ENCODE data around the gene CHD2.

CHD2 gene

DNA sequence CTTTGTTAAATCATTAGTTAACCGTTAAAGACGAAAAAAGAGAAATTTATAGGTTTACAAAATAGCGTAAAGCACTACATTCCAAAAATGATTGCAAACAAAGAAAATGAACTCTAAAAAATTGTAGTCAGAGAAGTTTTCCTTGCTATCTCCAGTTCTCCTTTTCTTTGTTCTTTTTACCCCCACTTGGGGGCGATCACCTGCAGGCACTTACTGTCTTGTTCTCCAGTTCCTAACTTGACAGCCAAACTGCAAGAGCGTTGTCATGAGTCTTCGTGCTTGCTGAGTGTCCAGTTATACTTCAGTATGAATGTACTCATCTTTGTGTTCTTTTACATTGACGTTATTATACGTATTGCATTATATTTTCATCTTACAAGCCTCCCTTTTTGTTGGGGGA is 54.5 kb downstream of the CHD2 start:
- no peak for DNase-seq (ENCODE audit: extremely low read depth in 1 of 2, low read depth in 1 of 2)

DNA sequence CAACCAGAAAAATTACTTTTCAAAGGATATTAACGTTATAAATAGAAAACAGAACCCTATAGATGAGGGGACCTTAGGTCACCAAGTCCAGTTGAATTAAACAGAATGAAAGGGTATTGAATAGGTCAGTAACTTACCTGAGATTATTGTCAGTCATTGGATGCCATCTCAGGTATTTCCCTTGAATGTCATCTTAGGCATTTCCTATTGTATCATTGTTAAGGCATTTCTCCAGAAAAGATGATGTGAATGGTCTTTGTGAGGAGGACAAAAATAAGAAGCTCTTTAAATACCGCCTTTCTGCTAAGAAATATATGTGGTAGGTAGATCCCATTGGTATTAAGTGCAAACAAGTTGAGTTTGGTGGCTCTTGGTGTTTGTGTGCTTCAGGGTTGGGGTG is 55.6 kb downstream of the CHD2 start:
- no peak for DNase-seq (ENCODE audit: extremely low read depth in 1 of 2, low read depth in 1 of 2)

DNA sequence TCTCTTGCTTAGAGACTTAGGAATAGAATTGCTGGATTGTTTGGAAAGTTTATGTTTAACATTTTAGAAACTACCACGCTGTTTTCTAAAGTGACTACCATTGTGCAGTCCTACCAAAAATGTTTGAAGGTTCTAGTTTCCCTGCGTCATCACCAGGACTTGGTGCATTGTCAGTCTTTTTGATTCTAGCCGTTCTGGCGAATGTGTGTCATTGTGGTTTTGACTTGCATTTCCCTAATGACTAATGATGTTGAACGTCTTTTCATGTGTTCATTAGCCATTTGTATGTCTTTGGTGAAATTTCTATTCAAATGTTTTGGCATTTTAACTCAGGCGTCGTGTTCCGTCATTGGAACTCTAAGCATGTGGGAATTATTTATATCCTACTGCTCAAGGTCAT is 58.0 kb downstream of the CHD2 start:
- DNase-seq (ENCODE audit: extremely low read depth in 1 of 2, low read depth in 1 of 2): peak in 1 of 2 donors; percentile 16

DNA sequence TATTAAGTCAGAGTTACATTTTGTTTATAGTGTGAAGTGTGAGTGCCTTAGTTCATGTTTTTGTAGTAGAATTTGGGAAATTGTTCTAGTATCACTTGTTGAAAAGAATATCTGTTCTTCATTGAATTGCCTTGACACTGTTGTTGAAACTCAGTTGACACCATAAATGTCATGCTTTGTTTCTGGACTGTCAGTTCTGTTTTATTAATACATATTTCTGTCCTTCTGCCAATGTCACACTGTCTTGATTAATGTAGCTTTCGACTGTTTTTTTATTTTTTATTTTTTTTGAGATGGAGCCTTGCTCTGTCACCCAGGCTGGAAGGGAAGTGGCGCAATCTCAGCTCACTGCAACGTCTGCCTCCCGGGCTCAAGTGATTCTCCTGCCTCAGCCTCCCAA is 59.1 kb downstream of the CHD2 start:
- no peak for DNase-seq (ENCODE audit: extremely low read depth in 1 of 2, low read depth in 1 of 2)

DNA sequence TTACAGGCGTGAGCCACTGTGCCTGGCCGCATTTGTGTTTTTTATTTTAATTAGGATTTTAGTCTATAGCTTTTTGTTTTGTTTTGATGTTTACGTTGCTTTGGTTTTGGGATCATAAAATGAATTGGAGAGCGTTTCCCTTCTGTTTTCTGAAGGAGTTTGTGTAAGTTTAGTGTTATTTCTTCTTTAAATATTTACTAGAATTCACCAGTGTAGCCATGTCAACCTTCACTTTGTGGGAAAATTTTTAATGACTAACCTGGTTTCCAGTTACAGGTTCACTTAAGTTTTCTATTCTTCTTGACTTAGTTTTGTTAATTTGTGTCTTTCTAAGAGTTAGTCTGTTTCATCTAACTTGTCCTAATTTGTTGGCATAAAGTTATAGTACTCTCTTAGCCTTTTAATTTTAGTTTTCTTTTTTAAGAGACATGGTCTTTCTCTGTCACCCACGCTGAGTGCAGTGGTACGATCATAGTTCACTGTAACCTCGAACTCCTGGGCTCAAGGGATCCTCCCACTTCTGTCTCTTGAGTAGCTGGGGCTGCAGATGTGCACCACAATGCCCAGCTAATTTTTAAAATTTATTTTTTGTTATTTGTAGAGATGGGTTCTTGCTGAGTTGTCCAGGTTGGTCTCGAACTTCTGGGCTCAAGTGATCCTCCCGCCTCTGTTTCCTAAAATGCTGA is 61.0 kb downstream of the CHD2 start:
- no peak for DNase-seq (ENCODE audit: extremely low read depth in 1 of 2, low read depth in 1 of 2)

DNA sequence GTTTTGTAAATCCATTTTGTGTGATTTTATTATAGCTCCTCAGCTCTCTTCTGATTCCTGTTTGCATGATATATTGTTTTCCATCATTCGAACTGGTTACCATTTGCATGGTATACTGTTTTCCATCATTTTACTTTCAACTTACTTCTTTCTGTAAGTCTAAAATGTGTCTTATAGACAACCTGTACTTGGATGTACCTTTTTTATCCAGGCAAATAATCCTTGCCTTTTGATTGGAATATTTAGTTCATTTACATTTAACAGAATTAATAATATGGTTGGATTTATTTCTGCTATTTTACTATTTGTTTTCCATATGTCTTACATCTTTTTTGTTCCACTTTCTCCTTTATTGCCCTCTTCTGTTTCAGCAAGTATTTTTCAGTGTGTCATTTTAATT is 62.8 kb downstream of the CHD2 start:
- DNase-seq (ENCODE audit: extremely low read depth in 1 of 2, low read depth in 1 of 2): no peak

DNA sequence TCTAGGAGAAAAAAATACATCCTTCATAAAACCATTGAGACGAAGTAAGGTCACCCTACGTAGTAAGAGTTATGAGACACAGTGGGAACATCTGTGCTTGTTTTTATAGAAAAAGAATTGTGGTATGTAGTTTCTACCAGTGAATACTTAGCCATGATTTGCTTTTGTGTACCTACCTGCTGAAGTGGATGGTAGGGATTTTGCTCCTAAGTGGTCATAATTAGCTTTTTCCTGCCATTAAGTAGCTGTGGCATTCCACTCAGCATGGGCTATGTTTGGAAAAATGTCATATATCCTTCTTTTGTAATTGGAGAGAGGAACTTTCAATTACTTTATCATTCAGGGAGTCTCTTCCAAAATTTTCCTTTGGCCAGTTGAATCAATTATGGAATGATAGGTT is 63.7 kb downstream of the CHD2 start:
- no peak for DNase-seq (ENCODE audit: extremely low read depth in 1 of 2, low read depth in 1 of 2)

DNA sequence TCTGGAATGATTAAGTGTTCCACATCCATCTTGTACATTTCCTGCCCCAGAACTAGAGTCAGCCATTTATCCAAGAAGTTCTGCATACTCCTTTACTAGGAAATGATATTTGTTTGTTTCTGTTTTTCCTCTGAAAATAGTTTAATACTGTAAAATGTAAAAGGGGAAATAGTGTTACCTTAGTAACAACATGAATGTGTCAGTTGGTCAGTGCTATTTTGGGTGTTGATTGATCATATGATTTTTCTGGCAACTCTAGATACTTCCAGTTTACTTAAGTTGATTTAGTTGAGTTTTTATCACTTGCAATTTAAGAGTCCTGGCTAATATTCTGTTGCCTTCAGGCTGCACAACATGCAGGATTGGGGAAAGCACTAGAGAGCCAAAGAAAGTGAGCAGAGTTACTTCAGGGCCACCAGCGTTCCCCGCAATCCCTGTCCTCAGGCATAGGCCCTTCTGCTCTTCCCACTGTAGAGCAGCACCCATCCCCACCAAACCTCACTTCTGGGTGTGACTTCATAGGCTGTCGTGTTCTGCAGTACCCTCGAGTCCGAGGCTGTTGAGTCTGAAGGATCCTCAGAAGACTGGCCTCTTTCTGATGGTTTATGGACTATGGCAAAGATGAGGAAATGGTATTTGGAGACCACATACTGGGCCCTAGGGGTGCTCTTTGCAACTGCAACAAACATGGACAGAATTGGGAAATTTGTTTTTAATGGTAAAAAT is 69.0 kb downstream of the CHD2 start:
- DNase-seq (ENCODE audit: extremely low read depth in 1 of 2, low read depth in 1 of 2): no peak

DNA sequence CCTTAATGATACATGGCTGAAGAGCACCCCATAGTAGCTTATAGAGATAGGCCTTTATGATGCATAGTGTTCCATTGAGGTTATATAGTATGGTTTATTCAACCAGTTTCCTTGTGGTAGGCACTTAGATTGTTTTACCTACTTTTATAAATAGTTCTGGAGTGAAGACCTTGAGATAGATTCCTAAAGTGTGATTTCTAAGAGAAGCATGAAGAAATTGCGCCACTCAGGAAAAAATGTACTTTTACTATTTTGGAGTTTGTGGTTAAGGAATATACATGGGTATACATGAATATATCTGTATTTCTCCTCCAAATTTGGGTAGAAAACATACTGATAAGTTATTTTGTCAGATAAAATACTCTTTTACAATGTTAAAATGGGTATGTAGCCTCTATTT is 70.5 kb downstream of the CHD2 start:
- DNase-seq (ENCODE audit: extremely low read depth in 1 of 2, low read depth in 1 of 2): no peak

DNA sequence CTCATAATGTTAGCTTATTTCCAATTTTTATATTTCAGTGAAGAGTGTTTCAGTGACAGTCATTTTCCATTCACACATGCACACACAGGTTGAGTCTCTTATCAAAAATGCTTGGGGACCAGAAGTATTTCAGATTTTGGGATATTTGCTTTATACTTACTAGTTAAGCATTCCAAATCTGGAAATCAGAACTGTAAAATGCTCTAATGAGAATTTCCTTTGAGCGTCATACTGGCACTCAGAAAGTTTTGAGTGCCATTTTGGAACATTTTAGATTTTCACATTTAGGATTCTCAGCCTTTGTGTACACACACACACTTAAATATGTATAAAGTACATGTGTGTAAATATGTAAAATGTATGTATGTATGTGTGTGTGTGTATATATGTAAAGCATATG is 71.0 kb downstream of the CHD2 start:
- no peak for DNase-seq (ENCODE audit: extremely low read depth in 1 of 2, low read depth in 1 of 2)

DNA sequence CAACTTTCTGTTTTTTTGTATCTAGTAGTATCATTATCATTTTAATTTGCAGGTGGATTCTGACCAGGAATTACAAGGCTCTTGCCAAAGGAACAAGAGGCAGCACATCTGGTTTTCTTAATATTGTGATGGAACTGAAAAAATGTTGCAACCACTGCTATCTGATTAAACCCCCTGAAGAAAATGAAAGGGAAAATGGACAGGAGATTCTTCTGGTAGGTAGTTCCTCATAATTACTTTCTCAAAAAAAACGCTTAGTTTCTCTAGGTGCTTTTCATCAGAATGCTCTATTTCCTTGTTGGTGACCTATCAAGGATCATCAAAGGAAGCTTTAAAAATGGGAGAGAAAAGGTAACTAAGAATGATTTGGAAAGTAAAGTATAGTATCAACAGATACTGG is 71.6 kb downstream of the CHD2 start:
- DNase-seq (ENCODE audit: extremely low read depth in 1 of 2, low read depth in 1 of 2): no peak

DNA sequence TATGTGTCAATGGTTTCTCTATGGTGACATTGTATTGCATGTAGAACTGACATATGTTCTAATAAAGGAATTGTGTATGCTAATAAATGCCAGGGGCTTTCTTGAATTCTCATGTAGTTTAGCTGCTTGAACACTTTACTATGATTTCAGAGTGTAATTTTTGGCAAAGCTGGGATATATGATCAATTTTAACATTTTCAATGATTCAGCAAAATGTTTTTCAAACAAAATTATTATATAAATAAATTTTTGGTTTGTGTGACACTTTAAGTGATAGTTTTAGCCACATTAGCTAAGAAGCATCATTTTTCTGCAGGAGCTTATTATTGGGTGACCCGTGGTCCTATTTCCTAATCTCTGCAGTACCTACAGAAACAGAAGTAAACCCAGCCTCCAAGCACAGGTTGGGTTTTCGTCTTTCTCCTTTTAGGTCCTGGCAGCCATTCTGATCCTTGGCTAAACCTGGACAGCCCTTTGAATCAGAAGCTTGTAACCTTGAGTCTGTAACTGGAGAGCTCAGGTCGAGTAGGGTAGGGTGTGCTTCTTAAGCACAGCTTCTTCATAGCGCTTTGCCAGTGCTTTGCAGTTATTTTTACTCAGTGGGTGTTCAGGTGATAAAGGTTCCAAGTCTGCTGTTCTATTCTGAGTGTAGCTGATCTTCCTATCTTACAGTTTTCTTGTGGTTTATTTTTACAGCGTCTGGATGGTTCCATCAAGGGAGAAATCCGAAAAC is 74.2 kb downstream of the CHD2 start:
- no peak for DNase-seq (ENCODE audit: extremely low read depth in 1 of 2, low read depth in 1 of 2)

DNA sequence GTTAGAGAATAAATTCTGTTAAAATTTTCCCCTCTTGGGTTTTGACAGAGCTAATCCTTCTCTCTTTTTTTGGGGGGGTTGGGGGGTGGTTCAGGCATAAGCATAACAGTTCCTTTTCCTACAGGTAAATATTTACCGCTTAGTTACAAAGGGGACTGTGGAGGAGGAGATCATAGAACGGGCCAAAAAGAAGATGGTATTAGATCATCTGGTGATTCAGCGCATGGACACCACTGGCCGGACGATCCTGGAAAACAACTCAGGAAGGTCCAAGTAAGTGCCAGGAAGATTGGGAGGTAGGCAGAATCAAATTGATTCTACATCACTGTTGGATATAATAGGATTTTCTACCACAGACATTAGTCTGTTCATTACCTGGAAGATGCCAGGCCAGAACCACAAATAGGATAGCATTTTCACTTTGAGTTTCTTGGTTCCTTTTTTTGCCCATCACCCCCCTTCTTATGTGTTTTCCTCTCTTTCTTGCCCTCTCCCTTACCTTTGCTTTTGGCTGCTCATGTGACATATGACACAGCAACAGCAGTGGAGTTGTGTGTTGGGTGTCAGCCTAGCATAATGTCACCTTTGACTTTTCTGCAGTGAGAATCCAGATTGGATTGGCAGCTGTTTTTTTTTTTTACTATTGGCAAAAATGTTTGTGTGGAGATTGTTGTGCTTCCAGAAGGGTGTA is 79.0 kb downstream of the CHD2 start:
- no peak for DNase-seq (ENCODE audit: extremely low read depth in 1 of 2, low read depth in 1 of 2)

DNA sequence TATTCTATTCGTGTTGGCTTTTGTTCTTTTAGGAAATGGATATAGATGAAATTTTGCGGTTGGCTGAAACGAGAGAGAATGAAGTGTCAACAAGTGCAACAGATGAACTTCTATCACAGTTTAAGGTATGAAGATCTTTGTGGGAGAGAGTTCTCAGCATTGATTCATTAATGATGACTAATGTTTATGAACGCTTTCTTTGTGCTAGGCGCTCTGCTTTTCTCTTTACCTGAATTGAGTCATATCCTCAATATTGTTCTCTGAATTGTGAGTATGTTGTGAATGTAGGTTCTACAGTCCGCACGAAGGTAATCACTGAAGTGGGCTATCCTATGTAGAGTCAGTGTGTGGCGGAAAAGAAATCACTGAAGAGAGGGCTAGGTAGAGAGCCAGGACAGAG is 81.2 kb downstream of the CHD2 start:
- DNase-seq (ENCODE audit: extremely low read depth in 1 of 2, low read depth in 1 of 2): no peak

DNA sequence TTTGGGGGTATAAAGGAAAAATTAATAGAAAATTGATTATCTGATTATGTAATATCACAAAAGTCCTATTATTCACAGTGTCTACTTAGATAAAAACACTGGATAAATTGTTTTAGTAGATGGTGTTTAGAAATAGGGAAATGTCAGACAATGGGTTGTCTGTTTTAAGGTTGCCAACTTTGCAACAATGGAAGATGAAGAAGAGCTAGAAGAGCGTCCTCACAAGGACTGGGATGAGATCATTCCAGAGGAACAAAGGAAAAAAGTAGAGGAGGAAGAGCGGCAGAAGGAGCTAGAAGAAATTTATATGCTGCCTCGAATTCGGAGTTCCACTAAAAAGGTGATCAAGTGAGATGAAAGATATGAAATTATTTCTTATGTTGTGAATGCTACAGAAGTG is 84.0 kb downstream of the CHD2 start:
- no peak for DNase-seq (ENCODE audit: extremely low read depth in 1 of 2, low read depth in 1 of 2)

DNA sequence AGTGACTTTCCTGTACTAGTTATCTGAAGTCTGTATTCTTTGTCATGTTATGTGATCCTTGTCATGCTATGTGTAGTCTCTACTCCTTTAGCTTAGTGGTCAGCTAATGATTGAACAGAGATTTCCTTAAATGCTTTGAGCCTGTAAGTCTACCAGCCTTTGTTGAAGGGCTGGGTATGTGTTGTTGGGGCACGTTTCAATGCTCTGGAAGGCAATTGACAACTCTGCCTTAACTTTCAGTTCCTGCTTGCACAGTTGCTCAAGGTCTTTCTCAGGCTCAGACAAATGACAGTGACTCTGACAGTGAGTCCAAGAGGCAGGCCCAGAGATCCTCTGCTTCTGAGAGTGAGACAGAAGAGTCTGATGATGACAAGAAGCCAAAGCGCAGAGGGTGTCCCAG is 89.3 kb downstream of the CHD2 start:
- DNase-seq (ENCODE audit: extremely low read depth in 1 of 2, low read depth in 1 of 2): no peak

DNA sequence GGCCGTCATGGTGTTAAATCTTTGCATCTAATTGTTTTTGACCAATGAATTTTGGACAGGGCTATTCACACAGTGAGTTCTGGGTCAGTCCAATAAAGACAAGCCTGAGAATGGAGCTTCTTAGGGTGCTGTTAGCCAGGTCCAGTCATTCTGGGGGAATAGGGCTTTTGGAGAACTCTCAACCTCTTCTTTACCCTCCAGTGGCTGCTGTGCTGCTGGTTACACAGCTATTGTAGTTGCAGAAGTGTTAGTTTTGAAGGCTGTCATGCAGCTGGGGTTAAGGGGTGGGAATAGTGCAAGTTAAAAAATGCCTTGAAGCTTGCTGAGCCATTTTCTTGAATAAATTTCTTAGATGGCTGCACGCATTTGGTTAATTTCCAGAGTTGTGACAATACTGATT is 89.9 kb downstream of the CHD2 start:
- no peak for DNase-seq (ENCODE audit: extremely low read depth in 1 of 2, low read depth in 1 of 2)

DNA sequence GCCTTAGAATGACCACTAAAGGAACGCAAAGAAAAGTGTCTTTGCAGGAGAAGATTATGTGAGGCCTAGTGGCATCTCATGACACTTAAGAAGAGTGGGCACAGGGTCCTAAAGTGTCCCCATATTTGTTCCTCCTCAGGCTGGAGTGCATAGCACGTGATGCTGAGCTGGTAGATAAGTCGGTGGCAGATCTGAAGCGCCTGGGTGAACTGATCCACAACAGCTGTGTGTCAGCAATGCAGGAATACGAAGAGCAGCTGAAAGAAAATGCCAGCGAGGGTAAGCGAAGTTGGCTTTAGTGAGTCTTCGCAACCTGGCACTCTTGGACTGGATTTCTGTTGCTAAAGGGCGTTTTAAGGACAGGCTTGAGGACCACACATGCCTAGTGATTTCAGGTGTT is 92.6 kb downstream of the CHD2 start:
- no peak for DNase-seq (ENCODE audit: extremely low read depth in 1 of 2, low read depth in 1 of 2)

DNA sequence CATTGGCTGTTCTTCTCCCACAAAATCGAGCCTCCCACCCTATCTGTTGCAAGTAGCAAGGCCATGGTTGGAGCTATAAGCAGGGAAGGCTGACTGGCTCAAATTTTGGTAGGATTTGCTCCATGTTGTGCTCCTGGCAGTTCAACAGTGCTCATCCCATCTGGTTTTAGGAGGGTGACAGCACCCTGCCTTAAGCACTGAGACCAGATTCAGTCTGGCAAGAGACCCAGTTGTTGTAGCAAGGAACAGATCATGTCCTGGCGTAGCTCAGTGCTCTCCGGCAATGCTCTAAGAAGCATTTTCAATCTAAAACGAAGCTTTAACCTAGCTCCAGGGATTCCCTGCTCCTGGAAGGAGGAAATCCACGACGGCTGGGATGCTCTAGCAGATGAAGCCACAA is 97.7 kb downstream of the CHD2 start:
- no peak for DNase-seq (ENCODE audit: extremely low read depth in 1 of 2, low read depth in 1 of 2)

DNA sequence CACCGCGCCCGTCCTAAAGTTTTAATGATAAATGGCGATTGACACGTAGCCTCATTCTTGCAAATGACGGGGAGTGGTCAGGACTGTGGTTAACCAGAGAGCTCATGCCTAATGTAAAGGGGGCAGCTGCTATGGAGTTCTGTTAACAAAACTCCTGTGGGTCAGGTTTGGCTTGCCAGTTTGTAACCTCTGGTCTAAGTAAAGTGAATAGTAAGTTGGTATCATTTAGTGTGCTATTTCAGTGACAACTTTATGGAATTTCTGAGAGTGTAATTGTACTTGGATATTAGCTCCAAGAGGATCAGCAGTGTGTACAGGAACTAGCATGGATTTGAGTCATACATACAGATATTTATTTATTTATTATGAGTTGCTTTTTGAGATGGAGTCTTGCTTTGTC is 101.0 kb downstream of the CHD2 start:
- no peak for DNase-seq (ENCODE audit: extremely low read depth in 1 of 2, low read depth in 1 of 2)

DNA sequence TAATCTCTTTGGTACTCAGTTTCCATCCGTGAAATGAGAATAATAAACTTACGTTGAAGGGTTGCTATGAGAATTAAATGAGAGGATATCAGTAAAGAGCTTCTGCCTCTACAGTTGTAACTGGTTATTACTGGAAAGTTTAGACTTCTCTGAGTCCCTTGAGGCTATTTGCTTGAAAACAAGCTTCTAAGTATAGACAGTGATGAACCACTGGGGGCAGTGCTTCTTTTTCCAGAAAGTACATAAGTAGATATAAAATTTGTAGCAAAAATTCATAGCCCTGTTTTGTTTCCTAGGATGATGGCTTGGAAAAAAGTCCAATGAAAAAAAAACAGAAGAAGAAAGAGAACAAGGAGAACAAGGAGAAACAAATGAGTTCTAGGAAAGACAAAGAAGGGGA is 101.8 kb downstream of the CHD2 start:
- DNase-seq (ENCODE audit: extremely low read depth in 1 of 2, low read depth in 1 of 2): no peak

DNA sequence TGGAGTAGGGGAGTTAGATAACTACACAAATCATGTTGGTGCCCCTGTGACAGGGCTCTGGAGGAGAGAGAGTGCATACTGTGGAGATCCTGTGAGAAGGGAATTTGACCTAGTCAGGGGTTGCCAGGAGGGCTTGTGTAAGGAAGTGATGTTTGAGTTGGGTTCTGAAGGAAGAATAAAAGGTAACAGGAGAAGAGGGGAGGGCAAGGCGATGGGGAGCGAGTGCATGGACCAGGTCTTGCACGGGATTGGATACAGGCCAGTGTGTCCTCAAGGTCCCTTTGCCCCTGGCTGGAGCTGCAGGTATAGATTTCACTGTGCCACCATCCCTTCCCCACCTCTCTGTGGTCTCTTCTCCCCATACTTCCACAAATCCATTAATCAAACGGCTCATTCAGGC is 105.0 kb downstream of the CHD2 start:
- DNase-seq (ENCODE audit: extremely low read depth in 1 of 2, low read depth in 1 of 2): no peak

Data from activated CD8-positive, alpha-beta memory T cell treated with anti-CD3 and anti-CD28 coated beads for 1 hour (primary cell).